Transverse colon (tissue), 4 donors: ENCODE measurements around the gene PILRA.

Source experiments
- POLR2AphosphoS5 ChIP-seq, 3 donors: sonication (generic); formaldehyde crosslinking; IDR thresholded peaks; one replicate each; pipeline ENCODE4 v1.6.1; 2016; ENCODE audit warnings: antibody characterized with exemption in 3 of 3
- TF ChIP-seq, protein P1 (sequence below), 5 experiments: fragments of 200-600 bp in 3 of 5; fragments of 450-650 bp in 2 of 5; sonication (generic) in 3 of 5; IDR thresholded peaks; 1 replicate in 2 of 5; 2 replicates in 3 of 5; pipeline ENCODE4 v1.5.1; 2016 to 2017; ENCODE audit warnings: antibody characterized with exemption in 5 of 5, inconsistent platforms in 3 of 5, mild to moderate bottlenecking in 2 of 5, moderate library complexity in 1 of 5

DNA sequence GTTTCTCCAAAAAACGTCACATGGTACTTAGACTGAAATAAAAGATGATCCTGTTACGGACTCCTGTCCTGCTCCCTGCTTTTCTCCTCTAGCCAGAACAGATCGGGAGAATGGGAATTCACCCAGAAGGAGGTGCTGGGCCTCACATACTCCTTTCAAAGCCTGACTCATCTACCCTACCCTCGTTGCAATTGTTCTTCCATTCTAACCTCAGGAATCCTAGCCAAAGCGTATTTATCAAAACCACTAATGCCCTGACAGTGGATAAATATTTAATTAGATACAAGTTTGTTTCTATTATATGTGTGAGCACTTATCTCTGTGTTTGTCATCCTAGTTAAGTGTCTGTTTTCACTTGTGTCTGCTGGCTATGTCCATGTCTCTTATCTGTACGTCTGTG is 33.5 kb downstream of the PILRA start:
- TF ChIP-seq, protein P1, sequence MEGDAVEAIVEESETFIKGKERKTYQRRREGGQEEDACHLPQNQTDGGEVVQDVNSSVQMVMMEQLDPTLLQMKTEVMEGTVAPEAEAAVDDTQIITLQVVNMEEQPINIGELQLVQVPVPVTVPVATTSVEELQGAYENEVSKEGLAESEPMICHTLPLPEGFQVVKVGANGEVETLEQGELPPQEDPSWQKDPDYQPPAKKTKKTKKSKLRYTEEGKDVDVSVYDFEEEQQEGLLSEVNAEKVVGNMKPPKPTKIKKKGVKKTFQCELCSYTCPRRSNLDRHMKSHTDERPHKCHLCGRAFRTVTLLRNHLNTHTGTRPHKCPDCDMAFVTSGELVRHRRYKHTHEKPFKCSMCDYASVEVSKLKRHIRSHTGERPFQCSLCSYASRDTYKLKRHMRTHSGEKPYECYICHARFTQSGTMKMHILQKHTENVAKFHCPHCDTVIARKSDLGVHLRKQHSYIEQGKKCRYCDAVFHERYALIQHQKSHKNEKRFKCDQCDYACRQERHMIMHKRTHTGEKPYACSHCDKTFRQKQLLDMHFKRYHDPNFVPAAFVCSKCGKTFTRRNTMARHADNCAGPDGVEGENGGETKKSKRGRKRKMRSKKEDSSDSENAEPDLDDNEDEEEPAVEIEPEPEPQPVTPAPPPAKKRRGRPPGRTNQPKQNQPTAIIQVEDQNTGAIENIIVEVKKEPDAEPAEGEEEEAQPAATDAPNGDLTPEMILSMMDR (IDR thresholded peaks at IDR 0.05): no peak
- TF ChIP-seq POLR2AphosphoS5 (IDR thresholded peaks at IDR 0.05): no peak
